IPS-20b (cell line): ENCODE measurements around the gene MGAT5B.
"Not testable (repeated sequence)": the region's sequence is repeated elsewhere in the genome, so short reads cannot be mapped to it uniquely, and the experiment has no call there.

Experiments used
- H3K27ac ChIP-seq: one replicate; pipeline ENCODE4 v1.5.1; 2013; ENCODE audit warnings: low read length
- H3K27me3 ChIP-seq: 2 replicates; pipeline ENCODE4 v1.6.1; 2013; ENCODE audit warnings: mild to moderate bottlenecking, low read length, inconsistent platforms; ENCODE audit not compliant: insufficient read depth
- H3K36me3 ChIP-seq: 2 replicates; pipeline ENCODE4 v1.6.1; 2013; ENCODE audit warnings: low read depth, mild to moderate bottlenecking, inconsistent platforms, low read length, moderate library complexity; ENCODE audit not compliant: insufficient read depth
- H3K4me1 ChIP-seq: 2 replicates; pipeline ENCODE4 v1.6.1; 2013; ENCODE audit warnings: mild to moderate bottlenecking, control low read depth, inconsistent platforms, low read length, moderate library complexity; ENCODE audit not compliant: insufficient read depth
- H3K4me3 ChIP-seq: 2 replicates; pipeline ENCODE4 v1.5.1; 2013; ENCODE audit warnings: mild to moderate bottlenecking, low read length, inconsistent platforms
- H3K9ac ChIP-seq: 2 replicates; pipeline ENCODE4 v1.6.1; 2013; ENCODE audit warnings: low read depth, mild to moderate bottlenecking, inconsistent platforms, low read length, moderate library complexity
- H3K9me3 ChIP-seq: 2 replicates; pipeline ENCODE4 v1.6.1; 2013; ENCODE audit warnings: mild to moderate bottlenecking, low read depth, low read length, inconsistent platforms; ENCODE audit not compliant: insufficient read depth

The MGAT5B gene

GRCh38 chr17:76958974-76959373, 90.8 kb downstream of the MGAT5B start:
- Histone ChIP-seq H3K4me1 (peaks cover 11% of the 10 kb centered on the region; the same call in 1 of the 2 replicates), H3K36me3 (no peaks in the 10 kb centered on the region), H3K27me3 (no peaks in the 10 kb centered on the region; the same call in 1 of the 2 replicates), H3K9me3 (no peaks in the 10 kb centered on the region), H3K9ac (no peak overlapping the region), H3K4me3 (no peak overlapping the region), H3K27ac (no peak overlapping the region)

- Histone ChIP-seq H3K27me3 (no peaks in the 10 kb centered on the region; the same call in 1 of the 2 replicates), H3K4me1 (peaks cover 11% of the 10 kb centered on the region; the same call in 1 of the 2 replicates), H3K9ac (no peak overlapping the region), H3K27ac (no peak overlapping the region), H3K9me3 (no peaks in the 10 kb centered on the region), H3K36me3 (no peaks in the 10 kb centered on the region), H3K4me3 (no peak overlapping the region)
Measured at GRCh38 chr17:76961869-76962268, 93.7 kb downstream of the MGAT5B start.

GRCh38 chr17:76962858-76963257, 94.7 kb downstream of the MGAT5B start:
- H3K9me3 ChIP-seq: no peaks in the 10 kb centered on the region

GRCh38 chr17:76966016-76966415, 97.8 kb downstream of the MGAT5B start:
- Histone ChIP-seq H3K4me1 (peaks cover 4% of the 10 kb centered on the region; the same call in 1 of the 2 replicates), H3K4me3 (no peak overlapping the region), H3K27me3 (no peaks in the 10 kb centered on the region), H3K27ac (no peak overlapping the region), H3K36me3 (no peaks in the 10 kb centered on the region), H3K9me3 (no peaks in the 10 kb centered on the region), H3K9ac (no peak overlapping the region)

More at GRCh38 chr17:76962858-76963257, 94.7 kb downstream of the MGAT5B start:
- Histone ChIP-seq H3K4me3 (no peak overlapping the region), H3K27me3 (no peaks in the 10 kb centered on the region; the same call in 1 of the 2 replicates), H3K4me1 (peaks cover 5% of the 10 kb centered on the region; the same call in 1 of the 2 replicates), H3K27ac (no peak overlapping the region), H3K9ac (no peak overlapping the region), H3K36me3 (no peaks in the 10 kb centered on the region)

- H3K27me3 ChIP-seq: no peaks in the 10 kb centered on the region
Measured at GRCh38 chr17:76966486-76967181, 98.4 kb downstream of the MGAT5B start.

GRCh38 chr17:76967762-76968161, 99.6 kb downstream of the MGAT5B start:
- Histone ChIP-seq H3K9me3 (no peaks in the 10 kb centered on the region), H3K27me3 (no peaks in the 10 kb centered on the region), H3K36me3 (no peaks in the 10 kb centered on the region), H3K9ac (no peak overlapping the region), H3K4me3 (no peak overlapping the region), H3K27ac (no peak overlapping the region), H3K4me1 (peaks cover 14% of the 10 kb centered on the region; the same call in 1 of the 2 replicates)

More at GRCh38 chr17:76966486-76967181, 98.4 kb downstream of the MGAT5B start:
- no peaks in the 10 kb centered on the region for H3K9me3 ChIP-seq
- H3K36me3 ChIP-seq: no peaks in the 10 kb centered on the region
- no peak overlapping the region for H3K9ac ChIP-seq
- no peak overlapping the region for H3K27ac ChIP-seq
- H3K4me1 ChIP-seq: peaks cover 4% of the 10 kb centered on the region; the same call in 1 of the 2 replicates
- H3K4me3 ChIP-seq: no peak overlapping the region

- peak overlapping the region; percentile 85 for H3K4me3 ChIP-seq
- peaks cover 16% of the 10 kb centered on the region; the same call in 1 of the 2 replicates for H3K4me1 ChIP-seq
- peak overlapping the region; percentile 80 for H3K9ac ChIP-seq
- no peaks in the 10 kb centered on the region for H3K36me3 ChIP-seq
- peak overlapping the region; percentile 67 for H3K27ac ChIP-seq
- no peaks in the 10 kb centered on the region for H3K9me3 ChIP-seq
- H3K27me3 ChIP-seq: no peaks in the 10 kb centered on the region
Measured at GRCh38 chr17:76968707-76969597, 100.7 kb downstream of the MGAT5B start.

- H3K4me3 ChIP-seq: peak overlapping the region; percentile 85
- no peaks in the 10 kb centered on the region for H3K9me3 ChIP-seq
- no peaks in the 10 kb centered on the region for H3K27me3 ChIP-seq
- peak overlapping the region; percentile 80 for H3K9ac ChIP-seq
- no peaks in the 10 kb centered on the region for H3K36me3 ChIP-seq
- peak overlapping the region; percentile 31 for H3K27ac ChIP-seq
- H3K4me1 ChIP-seq: peaks cover 16% of the 10 kb centered on the region; the same call in 1 of the 2 replicates
Measured at GRCh38 chr17:76969598-76970172, 101.5 kb downstream of the MGAT5B start.

- H3K27me3 ChIP-seq, H3K9me3 ChIP-seq, H3K36me3 ChIP-seq: not testable (repeated sequence)
- Histone ChIP-seq H3K4me3 (peak overlapping the region; percentile 85; the same call in 1 of the 2 replicates), H3K27ac (peak overlapping the region; percentile 16), H3K9ac (peak overlapping the region; percentile 80; the same call in 1 of the 2 replicates), H3K4me1 (peaks cover 16% of the 10 kb centered on the region; the same call in 1 of the 2 replicates)
Measured at GRCh38 chr17:76970228-76970627, 102.0 kb downstream of the MGAT5B start.

GRCh38 chr17:76972046-76972641, 103.9 kb downstream of the MGAT5B start:
- Histone ChIP-seq H3K4me1 (peaks cover 16% of the 10 kb centered on the region; the same call in 1 of the 2 replicates), H3K9me3 (no peaks in the 10 kb centered on the region), H3K36me3 (no peaks in the 10 kb centered on the region), H3K9ac (no peak overlapping the region; the same call in 1 of the 2 replicates), H3K4me3 (no peak overlapping the region), H3K27me3 (no peaks in the 10 kb centered on the region), H3K27ac (no peak overlapping the region)

- no peak overlapping the region for H3K4me3 ChIP-seq
- H3K36me3 ChIP-seq: no peaks in the 10 kb centered on the region
- no peaks in the 10 kb centered on the region for H3K27me3 ChIP-seq
- H3K9ac ChIP-seq: no peak overlapping the region
- no peak overlapping the region for H3K27ac ChIP-seq
- H3K4me1 ChIP-seq: peaks cover 16% of the 10 kb centered on the region; the same call in 1 of the 2 replicates
- no peaks in the 10 kb centered on the region; the same call in 1 of the 2 replicates for H3K9me3 ChIP-seq
Measured at GRCh38 chr17:76973040-76973439, 104.8 kb downstream of the MGAT5B start.
